SJCRH30 (cell line): ENCODE measurements around the gene HLA-DQB1. TPM values are rescaled to one million over a fixed set of nuclear protein-coding genes. Genes with fewer than 3 reads are reported as not detected.
"Not testable (repeated sequence)": the region's sequence is repeated elsewhere in the genome, so short reads cannot be mapped to it uniquely, and the experiment has no call there.

ENCODE experiments used
- DNase-seq, 2 experiments: peaks; one replicate each; pipeline ENCODE4 v3.0.0-alpha.2; 2015 to 2020
- H3K27ac ChIP-seq: fragments of 250-450 bp; sonication (Bioruptor Pico); 2 replicates; pipeline ENCODE4 v1.5.1; 2020; ENCODE audit warnings: mild to moderate bottlenecking, moderate library complexity
- H3K27me3 ChIP-seq: fragments of 250-450 bp; sonication (Bioruptor Pico); 2 replicates; pipeline ENCODE4 v1.5.1; 2020; ENCODE audit warnings: mild to moderate bottlenecking, moderate library complexity
- H3K36me3 ChIP-seq: fragments of 250-450 bp; sonication (Bioruptor Pico); 2 replicates; pipeline ENCODE4 v1.5.1; 2020; ENCODE audit warnings: mild to moderate bottlenecking, moderate library complexity
- H3K4me1 ChIP-seq: fragments of 250-450 bp; sonication (Bioruptor Pico); 2 replicates; pipeline ENCODE4 v1.5.1; 2020; ENCODE audit warnings: mild to moderate bottlenecking, moderate library complexity
- H3K4me3 ChIP-seq: fragments of 250-450 bp; sonication (Bioruptor Pico); 2 replicates; pipeline ENCODE4 v1.5.1; 2020; ENCODE audit warnings: mild to moderate bottlenecking, moderate library complexity
- H3K9me3 ChIP-seq: fragments of 250-450 bp; sonication (Bioruptor Pico); replicated peaks from 2 replicates; pipeline ENCODE4 v1.5.1; 2020; ENCODE audit warnings: mild to moderate bottlenecking, moderate library complexity
- total RNA-seq: library from RNA; depleted of rRNA; stranded (reverse); fragments of >200 nt; shearing (Covaris generic); gene quantifications from 2 replicates; pipeline ENCODE4 v1.2.3, GENCODE V29; 2014; rRNA removed

HLA-DQB1 gene
- total RNA-seq = not detected in 2 replicates

- no peaks in the 10 kb centered on the region for H3K9me3 ChIP-seq
- H3K4me3 ChIP-seq = no peak within 1 kb of the TSS
- no peaks in the 10 kb centered on the region for H3K27me3 ChIP-seq
- no peaks in the 10 kb centered on the region for H3K36me3 ChIP-seq
- H3K4me1 ChIP-seq = no peaks in the 10 kb centered on the region
- H3K27ac ChIP-seq = no peak within 1 kb of the TSS
- DNase-seq = peak in 1 of 2 experiments; percentile 48
Observed at GRCh38 chr6:32666420-32667300, at the start of gene HLA-DQB1. Gene HLA-DQB1 (minus strand): TSS chr6:32666657. CDS start chr6:32666607, 50 bp downstream.

- Histone ChIP-seq H3K27me3 (no peaks in the 10 kb centered on the region), H3K36me3 (no peaks in the 10 kb centered on the region), H3K4me1 (no peaks in the 10 kb centered on the region), H3K9me3 (no peaks in the 10 kb centered on the region), H3K4me3 (no peak overlapping the region), H3K27ac (no peak overlapping the region)
- no peak for DNase-seq
Observed at GRCh38 chr6:32713241-32713640, 46.8 kb upstream of the HLA-DQB1 start.

GRCh38 chr6:32709625-32710024 is 43.2 kb upstream of the HLA-DQB1 start:
- Histone ChIP-seq H3K27me3 (no peaks in the 10 kb centered on the region), H3K9me3 (no peaks in the 10 kb centered on the region), H3K36me3 (no peaks in the 10 kb centered on the region), H3K4me3 (no peak overlapping the region), H3K4me1 (no peaks in the 10 kb centered on the region), H3K27ac (no peak overlapping the region)
- DNase-seq = no peak

- not testable (repeated sequence) for H3K4me3 ChIP-seq, H3K27ac ChIP-seq, H3K9me3 ChIP-seq, H3K36me3 ChIP-seq, DNase-seq, H3K4me1 ChIP-seq, H3K27me3 ChIP-seq
Observed at GRCh38 chr6:32705164-32705563, 38.7 kb upstream of the HLA-DQB1 start.

- DNase-seq = no peak
- Histone ChIP-seq H3K27me3 (peaks cover 3% of the 10 kb centered on the region; the same call in 1 of the 2 replicates), H3K9me3 (no peaks in the 10 kb centered on the region), H3K4me3 (no peak overlapping the region), H3K27ac (no peak overlapping the region), H3K4me1 (no peaks in the 10 kb centered on the region), H3K36me3 (no peaks in the 10 kb centered on the region)
Observed at GRCh38 chr6:32703347-32703746, 36.9 kb upstream of the HLA-DQB1 start.

GRCh38 chr6:32700391-32701040 is 34.1 kb upstream of the HLA-DQB1 start:
- H3K36me3 ChIP-seq = no peaks in the 10 kb centered on the region
- H3K4me1 ChIP-seq = no peaks in the 10 kb centered on the region
- H3K27me3 ChIP-seq = peaks cover 3% of the 10 kb centered on the region; the same call in 1 of the 2 replicates
- peak; percentile 41 to 78 for DNase-seq
- H3K9me3 ChIP-seq = no peaks in the 10 kb centered on the region
- H3K4me3 ChIP-seq = no peak overlapping the region
- no peak overlapping the region for H3K27ac ChIP-seq

- H3K4me3 ChIP-seq = no peak overlapping the region
- H3K27ac ChIP-seq = no peak overlapping the region
- H3K27me3 ChIP-seq = no peaks in the 10 kb centered on the region; the same call in 1 of the 2 replicates
- no peaks in the 10 kb centered on the region for H3K36me3 ChIP-seq
- no peaks in the 10 kb centered on the region for H3K4me1 ChIP-seq
- no peaks in the 10 kb centered on the region for H3K9me3 ChIP-seq
- DNase-seq = no peak
Observed at GRCh38 chr6:32697031-32697430, 30.6 kb upstream of the HLA-DQB1 start.

GRCh38 chr6:32692019-32692418 is 25.6 kb upstream of the HLA-DQB1 start:
- no peaks in the 10 kb centered on the region for H3K9me3 ChIP-seq
- no peak for DNase-seq
- H3K27me3 ChIP-seq = no peaks in the 10 kb centered on the region
- H3K27ac ChIP-seq = no peak overlapping the region
- H3K4me3 ChIP-seq = no peak overlapping the region
- no peaks in the 10 kb centered on the region for H3K4me1 ChIP-seq
- H3K36me3 ChIP-seq = no peaks in the 10 kb centered on the region

GRCh38 chr6:32689531-32690501 is 23.4 kb upstream of the HLA-DQB1 start:
- Histone ChIP-seq H3K27ac (no peak overlapping the region), H3K36me3 (no peaks in the 10 kb centered on the region), H3K4me1 (no peaks in the 10 kb centered on the region), H3K9me3 (no peaks in the 10 kb centered on the region), H3K4me3 (no peak overlapping the region), H3K27me3 (no peaks in the 10 kb centered on the region)
- no peak for DNase-seq

- H3K9me3 ChIP-seq = no peaks in the 10 kb centered on the region
- no peak overlapping the region for H3K4me3 ChIP-seq
- H3K4me1 ChIP-seq = no peaks in the 10 kb centered on the region
- no peaks in the 10 kb centered on the region for H3K36me3 ChIP-seq
- no peak for DNase-seq
- no peak overlapping the region for H3K27ac ChIP-seq
- H3K27me3 ChIP-seq = no peaks in the 10 kb centered on the region
Observed at GRCh38 chr6:32685603-32686002, 19.1 kb upstream of the HLA-DQB1 start.

- Histone ChIP-seq H3K27me3 (no peaks in the 10 kb centered on the region), H3K27ac (no peak overlapping the region), H3K4me1 (no peaks in the 10 kb centered on the region), H3K4me3 (no peak overlapping the region), H3K9me3 (no peaks in the 10 kb centered on the region), H3K36me3 (no peaks in the 10 kb centered on the region)
- no peak for DNase-seq
Observed at GRCh38 chr6:32684246-32684645, 17.8 kb upstream of the HLA-DQB1 start.

- Histone ChIP-seq H3K27ac (no peak overlapping the region), H3K9me3 (no peaks in the 10 kb centered on the region), H3K4me3 (no peak overlapping the region), H3K36me3 (no peaks in the 10 kb centered on the region), H3K27me3 (no peaks in the 10 kb centered on the region), H3K4me1 (no peaks in the 10 kb centered on the region)
- DNase-seq = no peak
Observed at GRCh38 chr6:32680055-32680454, 13.6 kb upstream of the HLA-DQB1 start.

GRCh38 chr6:32679492-32679891 is 13.0 kb upstream of the HLA-DQB1 start:
- no peaks in the 10 kb centered on the region for H3K4me1 ChIP-seq
- no peaks in the 10 kb centered on the region for H3K27me3 ChIP-seq
- DNase-seq = no peak
- H3K4me3 ChIP-seq = no peak overlapping the region
- H3K36me3 ChIP-seq = no peaks in the 10 kb centered on the region
- no peak overlapping the region for H3K27ac ChIP-seq
- no peaks in the 10 kb centered on the region for H3K9me3 ChIP-seq

GRCh38 chr6:32674123-32674522 is 7.7 kb upstream of the HLA-DQB1 start:
- H3K36me3 ChIP-seq, H3K27me3 ChIP-seq, H3K4me1 ChIP-seq, H3K27ac ChIP-seq, H3K4me3 ChIP-seq, H3K9me3 ChIP-seq, DNase-seq: not testable (repeated sequence)
